ENCODE data around the gene PTRHD1.

PTRHD1 gene

GRCh38 chr2:24768013-24768412 is 25.2 kb downstream of the PTRHD1 start:
- no peak overlapping the region for H3K4me3 ChIP-seq (ENCODE audit: low read depth, low read length)
- no peak for DNase-seq (ENCODE audit: low read depth)
- no peak for TF ChIP-seq POLR2A (IDR thresholded peaks at IDR 0.05; ENCODE audit: extremely low read depth, insufficient read length)
- TF ChIP-seq, protein P1, sequence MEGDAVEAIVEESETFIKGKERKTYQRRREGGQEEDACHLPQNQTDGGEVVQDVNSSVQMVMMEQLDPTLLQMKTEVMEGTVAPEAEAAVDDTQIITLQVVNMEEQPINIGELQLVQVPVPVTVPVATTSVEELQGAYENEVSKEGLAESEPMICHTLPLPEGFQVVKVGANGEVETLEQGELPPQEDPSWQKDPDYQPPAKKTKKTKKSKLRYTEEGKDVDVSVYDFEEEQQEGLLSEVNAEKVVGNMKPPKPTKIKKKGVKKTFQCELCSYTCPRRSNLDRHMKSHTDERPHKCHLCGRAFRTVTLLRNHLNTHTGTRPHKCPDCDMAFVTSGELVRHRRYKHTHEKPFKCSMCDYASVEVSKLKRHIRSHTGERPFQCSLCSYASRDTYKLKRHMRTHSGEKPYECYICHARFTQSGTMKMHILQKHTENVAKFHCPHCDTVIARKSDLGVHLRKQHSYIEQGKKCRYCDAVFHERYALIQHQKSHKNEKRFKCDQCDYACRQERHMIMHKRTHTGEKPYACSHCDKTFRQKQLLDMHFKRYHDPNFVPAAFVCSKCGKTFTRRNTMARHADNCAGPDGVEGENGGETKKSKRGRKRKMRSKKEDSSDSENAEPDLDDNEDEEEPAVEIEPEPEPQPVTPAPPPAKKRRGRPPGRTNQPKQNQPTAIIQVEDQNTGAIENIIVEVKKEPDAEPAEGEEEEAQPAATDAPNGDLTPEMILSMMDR (IDR thresholded peaks at IDR 0.05; ENCODE audit: low read depth, low read length) = no peak
- TF ChIP-seq, protein P2, sequence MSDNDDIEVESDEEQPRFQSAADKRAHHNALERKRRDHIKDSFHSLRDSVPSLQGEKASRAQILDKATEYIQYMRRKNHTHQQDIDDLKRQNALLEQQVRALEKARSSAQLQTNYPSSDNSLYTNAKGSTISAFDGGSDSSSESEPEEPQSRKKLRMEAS (IDR thresholded peaks at IDR 0.05; ENCODE audit: low read depth, low read length) = no peak
- TF ChIP-seq MYC (IDR thresholded peaks at IDR 0.05; ENCODE audit: low read depth, low read length) = no peak

- TF ChIP-seq, protein P1 (IDR thresholded peaks at IDR 0.05; ENCODE audit: low read depth, low read length) = no peak
- TF ChIP-seq, protein P2 (IDR thresholded peaks at IDR 0.05; ENCODE audit: low read depth, low read length) = no peak
- no peak for TF ChIP-seq MYC (IDR thresholded peaks at IDR 0.05; ENCODE audit: low read depth, low read length)
- TF ChIP-seq POLR2A (IDR thresholded peaks at IDR 0.05; ENCODE audit: extremely low read depth, insufficient read length) = no peak
- no peak for DNase-seq (ENCODE audit: low read depth)
- no peak overlapping the region for H3K4me3 ChIP-seq (ENCODE audit: low read depth, low read length)
These were observed 26.6 kb downstream of the PTRHD1 start for GRCh38 chr2:24766609-24767008.

GRCh38 chr2:24763843-24764242 is 29.3 kb downstream of the PTRHD1 start:
- no peak overlapping the region for H3K4me3 ChIP-seq (ENCODE audit: low read depth, low read length)
- TF ChIP-seq POLR2A (IDR thresholded peaks at IDR 0.05; ENCODE audit: extremely low read depth, insufficient read length) = no peak
- TF ChIP-seq, protein P1 (IDR thresholded peaks at IDR 0.05; ENCODE audit: low read depth, low read length) = no peak
- TF ChIP-seq MYC (IDR thresholded peaks at IDR 0.05; ENCODE audit: low read depth, low read length) = no peak
- TF ChIP-seq, protein P2 (IDR thresholded peaks at IDR 0.05; ENCODE audit: low read depth, low read length) = no peak
- DNase-seq (ENCODE audit: low read depth) = no peak

DNA sequence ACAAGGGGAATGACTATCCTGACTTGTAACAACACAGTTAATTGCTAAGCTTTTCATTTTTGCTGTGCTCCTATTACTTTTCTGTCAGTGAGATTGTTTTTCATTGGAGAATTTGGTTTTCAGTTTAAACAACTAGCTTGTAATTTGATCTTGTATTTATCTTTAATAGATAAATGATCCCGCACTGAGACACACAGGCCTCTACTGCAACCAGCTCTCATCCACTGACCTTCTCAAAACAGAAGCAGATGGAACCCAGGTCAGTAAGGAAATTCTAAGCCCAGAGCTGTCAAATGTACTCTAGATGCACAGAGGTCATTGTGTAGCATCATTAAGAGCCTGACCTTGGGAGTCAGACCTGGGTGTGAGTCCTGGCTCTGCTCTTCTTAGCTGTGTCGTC is 30.7 kb downstream of the PTRHD1 start:
- DNase-seq (ENCODE audit: low read depth) = no peak
- TF ChIP-seq, protein P1 (IDR thresholded peaks at IDR 0.05; ENCODE audit: low read depth, low read length) = no peak
- TF ChIP-seq MYC (IDR thresholded peaks at IDR 0.05; ENCODE audit: low read depth, low read length) = no peak
- no peak overlapping the region for H3K4me3 ChIP-seq (ENCODE audit: low read depth, low read length)

DNA sequence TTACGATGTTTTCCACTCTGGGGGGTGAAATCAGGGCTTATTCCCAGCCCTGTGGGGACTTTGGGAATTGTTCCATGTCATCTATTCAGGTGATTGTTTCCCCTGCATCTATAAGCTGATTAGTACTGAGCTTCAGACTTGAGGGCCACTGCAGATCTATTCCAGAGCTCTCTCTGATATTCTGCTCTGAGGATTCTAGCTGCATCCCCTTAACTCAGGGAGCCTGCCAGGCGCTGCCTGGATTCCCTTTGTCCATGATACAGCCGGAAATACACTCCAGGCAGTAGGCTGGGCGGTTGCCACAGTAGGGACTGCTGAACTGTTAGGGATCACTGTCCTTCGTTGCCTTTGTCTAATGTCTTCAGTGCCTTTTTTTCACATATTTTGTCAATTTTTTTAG is 31.3 kb downstream of the PTRHD1 start:
- DNase-seq (ENCODE audit: low read depth) = no peak
- TF ChIP-seq MYC (IDR thresholded peaks at IDR 0.05; ENCODE audit: low read depth, low read length) (no peak), POLR2A (IDR thresholded peaks at IDR 0.05; ENCODE audit: extremely low read depth, insufficient read length) (no peak)
- TF ChIP-seq, protein P1 (IDR thresholded peaks at IDR 0.05; ENCODE audit: low read depth, low read length) = no peak
- TF ChIP-seq, protein P2 (IDR thresholded peaks at IDR 0.05; ENCODE audit: low read depth, low read length) = no peak
- no peak overlapping the region for H3K4me3 ChIP-seq (ENCODE audit: low read depth, low read length)

- H3K4me3 ChIP-seq (ENCODE audit: low read depth, low read length) = no peak overlapping the region
- no peak for TF ChIP-seq MYC (IDR thresholded peaks at IDR 0.05; ENCODE audit: low read depth, low read length)
- TF ChIP-seq, protein P2 (IDR thresholded peaks at IDR 0.05; ENCODE audit: low read depth, low read length) = no peak
- TF ChIP-seq, protein P1 (IDR thresholded peaks at IDR 0.05; ENCODE audit: low read depth, low read length) = no peak
- no peak for TF ChIP-seq POLR2A (IDR thresholded peaks at IDR 0.05; ENCODE audit: extremely low read depth, insufficient read length)
- no peak for DNase-seq (ENCODE audit: low read depth)
These were observed 36.4 kb downstream of the PTRHD1 start for GRCh38 chr2:24756789-24757188.
